Right lobe of liver (tissue), 6 donors: ENCODE data around the gene PTCRA. TPM values are rescaled to one million over a fixed set of nuclear protein-coding genes. Genes with fewer than 3 reads are reported as not detected.

ENCODE experiments used
- ATAC-seq, 4 donors: fragments of 200-7000 bp; cut with Tn5 transposase; one replicate each; pipeline ENCODE4 v1.9.1; 2020; ENCODE audit warnings: mild to moderate bottlenecking in 4 of 4, moderate library complexity in 4 of 4
- DNase-seq, 3 donors: peaks; one replicate each; pipeline ENCODE4 v3.0.0-alpha.2; 2020
- H3K27ac ChIP-seq, 3 donors: fragments of 200-600 bp; one replicate each; pipeline ENCODE4 v1.8.0; 2022
- H3K27me3 ChIP-seq, 2 donors: fragments of 200-600 bp; one replicate each; pipeline ENCODE4 v1.8.0; 2022
- H3K36me3 ChIP-seq, 4 donors: fragments of 200-600 bp; sonication (generic) in 1 of 4; one replicate each; pipeline versions ENCODE4 v1.5.1 to v1.8.0; 2017 to 2022; ENCODE audit warnings: control low read depth in 1 of 4
- H3K4me1 ChIP-seq, 4 donors: fragments of 200-600 bp; sonication (generic) in 1 of 4; one replicate each; pipeline versions ENCODE4 v1.5.1 to v1.8.0; 2017 to 2022; ENCODE audit warnings: control low read depth in 1 of 4
- H3K4me3 ChIP-seq, 3 donors: fragments of 200-600 bp; one replicate each; pipeline ENCODE4 v1.8.0; 2022
- H3K9me3 ChIP-seq, 4 donors: fragments of 200-600 bp; sonication (generic) in 1 of 4; one replicate each; pipeline versions ENCODE4 v1.5.1 to v1.8.0; 2017 to 2022; ENCODE audit warnings: control low read depth in 1 of 4
- POLR2A ChIP-seq: fragments of 450-650 bp; IDR thresholded peaks from one replicate; pipeline ENCODE4 v1.6.1; 2017; ENCODE audit warnings: antibody characterized with exemption, mild to moderate bottlenecking
- WGBS: methylation state at CpG from one replicate; pipeline ENCODE4 v1.1.6; 2018; ENCODE audit warnings: low coverage, low lambda C conversion rate; ENCODE audit not compliant: insufficient coverage; ENCODE audit errors: missing lambda C conversion rate; 5-methylcytosine and 5-hydroxymethylcytosine counted together
- intact Hi-C, 2 donors: fragments of 100-400 bp; cut with DNase I; formaldehyde crosslinking; loops; one replicate each; pipeline versions ENCODE4 v1.11.2 to v1.14.1; 2022
- total RNA-seq, 6 experiments: library from RNA; depleted of rRNA in 2 of 6; stranded (reverse); fragments of >200 nt in 2 of 6; fragmentation: NEBNext Ultra II Directional in 3 of 6; extraction: Animal tissue kit (Norgen Biotek cat#: 25700) in 3 of 6; gene quantifications; one replicate each; pipeline versions ENCODE4 v1.1.0 to v1.2.4, GENCODE V29; 2016 to 2023
- TF ChIP-seq, protein P1 (sequence below), 4 donors: fragments of 200-600 bp in 3 of 4; fragments of 450-650 bp in 1 of 4; IDR thresholded peaks; one replicate each; pipeline versions ENCODE4 v1.5.1 to v1.8.0; 2016 to 2022; ENCODE audit warnings: antibody characterized with exemption in 4 of 4, mild to moderate bottlenecking in 2 of 4
- donor health status: DM: no; HTN: yes; CAD: no.
- donor health status: DM: no; HTN: no; CAD: no.
- donor health status: DM: no; HTN: no; CAD: no.
- donor health status: DM: no; HTN: yes; CAD: no.
- donor health status: DM: no; HTN: yes; CAD: no.

PTCRA gene
- total RNA-seq, 6 experiments from 2014 or later = 0.31 to 0.46 (median 0.37) TPM; not detected in 3

DNA sequence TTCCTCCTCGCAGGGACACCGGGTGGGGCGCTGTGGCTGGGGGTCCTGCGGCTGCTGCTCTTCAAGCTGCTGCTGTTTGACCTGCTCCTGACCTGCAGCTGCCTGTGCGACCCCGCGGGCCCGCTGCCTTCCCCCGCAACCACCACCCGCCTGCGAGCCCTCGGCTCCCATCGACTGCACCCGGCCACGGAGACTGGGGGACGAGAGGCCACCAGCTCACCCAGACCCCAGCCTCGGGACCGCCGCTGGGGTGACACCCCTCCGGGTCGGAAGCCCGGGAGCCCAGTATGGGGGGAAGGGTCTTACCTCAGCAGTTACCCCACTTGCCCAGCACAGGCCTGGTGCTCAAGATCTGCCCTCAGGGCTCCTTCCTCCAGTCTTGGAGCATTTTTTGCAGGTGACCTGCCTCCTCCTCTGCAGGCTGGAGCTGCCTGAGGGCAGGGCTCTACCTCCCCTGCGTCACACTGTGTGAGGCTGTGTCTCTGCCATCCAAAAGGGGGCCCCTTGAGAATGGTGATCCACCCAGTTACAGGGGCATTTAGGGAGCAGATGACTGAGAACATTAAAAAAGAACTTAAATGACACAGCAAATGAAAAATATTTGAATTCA is 9.5 kb downstream of the PTCRA start:
- TF ChIP-seq, protein P1, sequence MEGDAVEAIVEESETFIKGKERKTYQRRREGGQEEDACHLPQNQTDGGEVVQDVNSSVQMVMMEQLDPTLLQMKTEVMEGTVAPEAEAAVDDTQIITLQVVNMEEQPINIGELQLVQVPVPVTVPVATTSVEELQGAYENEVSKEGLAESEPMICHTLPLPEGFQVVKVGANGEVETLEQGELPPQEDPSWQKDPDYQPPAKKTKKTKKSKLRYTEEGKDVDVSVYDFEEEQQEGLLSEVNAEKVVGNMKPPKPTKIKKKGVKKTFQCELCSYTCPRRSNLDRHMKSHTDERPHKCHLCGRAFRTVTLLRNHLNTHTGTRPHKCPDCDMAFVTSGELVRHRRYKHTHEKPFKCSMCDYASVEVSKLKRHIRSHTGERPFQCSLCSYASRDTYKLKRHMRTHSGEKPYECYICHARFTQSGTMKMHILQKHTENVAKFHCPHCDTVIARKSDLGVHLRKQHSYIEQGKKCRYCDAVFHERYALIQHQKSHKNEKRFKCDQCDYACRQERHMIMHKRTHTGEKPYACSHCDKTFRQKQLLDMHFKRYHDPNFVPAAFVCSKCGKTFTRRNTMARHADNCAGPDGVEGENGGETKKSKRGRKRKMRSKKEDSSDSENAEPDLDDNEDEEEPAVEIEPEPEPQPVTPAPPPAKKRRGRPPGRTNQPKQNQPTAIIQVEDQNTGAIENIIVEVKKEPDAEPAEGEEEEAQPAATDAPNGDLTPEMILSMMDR (IDR thresholded peaks at IDR 0.05) = no peak
- no peak for TF ChIP-seq POLR2A
- Histone ChIP-seq H3K4me3 (no peak overlapping the region), H3K27me3 (no peaks in the 10 kb centered on the region), H3K9me3 (no peaks in the 10 kb centered on the region), H3K27ac (no peak overlapping the region), H3K4me1 (peaks cover 0 to 3% (median 1%) of the 10 kb centered on the region in 4 donors), H3K36me3 (no peaks in the 10 kb centered on the region)
- no peak for DNase-seq
- intact Hi-C loops = loop anchor here in 1 of 2 donors (10.0 kb wide), 1 partner anchor 59 kb away; the partner anchor contains the start of gene PPP2R5D
- WGBS = no CpG with 5 or more reads among the region's 23 CpGs
- no peak for ATAC-seq

DNA sequence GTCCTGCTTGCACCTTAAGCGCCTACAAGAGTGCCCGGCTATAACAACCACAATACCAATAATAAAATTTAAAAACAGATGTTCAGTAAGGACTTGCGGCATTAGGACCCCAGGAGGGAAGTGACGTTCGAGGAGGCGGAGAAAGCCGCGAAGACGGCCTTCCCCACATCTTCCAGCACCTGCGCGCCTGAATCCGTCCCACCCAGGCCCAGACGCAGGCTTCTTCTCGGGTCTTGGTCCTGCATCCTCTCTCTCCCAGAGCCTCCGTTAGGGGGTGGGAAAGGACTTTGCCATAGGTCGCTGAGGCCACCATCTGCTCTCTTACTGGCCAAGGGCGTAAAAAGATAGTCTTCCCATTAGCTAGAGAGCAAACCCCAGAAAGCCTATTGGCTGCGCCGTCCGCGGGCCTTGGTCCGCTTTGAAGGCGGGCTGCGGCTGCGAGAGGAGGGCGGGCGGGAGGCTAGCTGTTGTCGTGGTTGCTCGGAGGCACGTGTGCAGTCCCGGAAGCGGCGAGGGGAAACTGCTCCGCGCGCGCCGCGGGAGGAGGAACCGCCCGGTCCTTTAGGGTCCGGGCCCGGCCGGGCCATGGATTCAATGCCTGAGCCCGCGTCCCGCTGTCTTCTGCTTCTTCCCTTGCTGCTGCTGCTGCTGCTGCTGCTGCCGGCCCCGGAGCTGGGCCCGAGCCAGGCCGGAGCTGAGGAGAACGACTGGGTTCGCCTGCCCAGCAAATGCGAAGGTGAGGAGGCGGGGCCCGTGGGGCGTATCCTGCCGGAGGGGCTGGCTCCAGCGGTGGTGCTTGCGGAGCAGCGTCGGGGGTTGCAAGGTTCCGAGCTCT is 13.3 kb downstream of the PTCRA start, which contains the start of gene CNPY3:
Gene CNPY3, plus strand, starts transcription at position 495 of the 835 bp plus-strand sequence. Its CDS starts 91 bp downstream, at position 586.
- under 1% methylated on average over 22 of the region's 63 CpGs for WGBS
- peak; percentile 61 for TF ChIP-seq POLR2A
- TF ChIP-seq, protein P1 (IDR thresholded peaks at IDR 0.05) = no peak
- Histone ChIP-seq H3K9me3 (no peaks in the 10 kb centered on the region), H3K36me3 (peaks cover 0 to 1% (median 0%) of the 10 kb centered on the region in 4 donors), H3K27me3 (no peaks in the 10 kb centered on the region), H3K4me1 (peaks cover 0 to 31% (median 9%) of the 10 kb centered on the region in 4 donors), H3K4me3 (peak within 1 kb of the TSS; percentile 72 to 81 (median 80)), H3K27ac (peak within 1 kb of the TSS; percentile 68 to 89 (median 88))
- DNase-seq = peak; percentile 95 to 98 (median 96)
- ATAC-seq = peak; percentile 91 to 95 (median 93)
- intact Hi-C loops = loop anchor here in 1 of 2 donors (10.0 kb wide), 1 partner anchor 56 kb away; the partner anchor contains the start of gene PPP2R5D

GRCh38 chr6:42929821-42930360 is 14.0 kb downstream of the PTCRA start:
- Histone ChIP-seq H3K4me1 (peaks cover 0 to 31% (median 9%) of the 10 kb centered on the region in 4 donors), H3K27me3 (no peaks in the 10 kb centered on the region), H3K4me3 (peak overlapping the region; percentile 72 to 81 (median 80)), H3K9me3 (no peaks in the 10 kb centered on the region), H3K27ac (peak overlapping the region; percentile 68 to 89 (median 88)), H3K36me3 (peaks cover 0 to 8% (median 0%) of the 10 kb centered on the region in 4 donors)
- TF ChIP-seq POLR2A = no peak
- TF ChIP-seq, protein P1 (IDR thresholded peaks at IDR 0.05) = no peak
- 3% methylated on average over 11 of the region's 16 CpGs for WGBS
- peak; percentile 4 to 19 (median 8) for ATAC-seq
- intact Hi-C loops = loop anchor here in 1 of 2 donors (10.0 kb wide), 1 partner anchor 55 kb away; the partner anchor contains the start of gene PPP2R5D
- no peak for DNase-seq

DNA sequence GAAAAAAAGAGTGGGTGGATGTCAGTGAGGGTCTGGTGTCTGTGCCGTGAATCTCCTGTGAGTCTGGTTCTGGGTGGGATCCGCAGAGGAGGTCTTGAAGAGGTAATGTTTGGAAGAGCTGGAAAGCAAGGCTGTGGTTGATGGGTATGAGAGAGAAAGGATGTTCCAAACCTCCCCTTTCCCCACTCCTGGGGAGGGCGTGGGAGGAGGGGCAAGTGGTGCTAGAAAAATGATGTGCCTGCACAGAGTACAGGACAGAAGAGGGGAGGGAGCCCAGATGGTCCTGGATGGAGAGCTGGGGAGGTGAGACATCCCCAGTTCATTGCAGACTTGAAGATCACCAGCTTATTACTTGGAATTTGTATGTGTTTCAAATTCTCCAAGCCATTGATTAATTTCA is 16.6 kb downstream of the PTCRA start:
- Histone ChIP-seq H3K36me3 (peaks cover 0 to 19% (median 0%) of the 10 kb centered on the region in 4 donors), H3K27me3 (no peaks in the 10 kb centered on the region), H3K4me1 (peaks cover 0 to 54% (median 17%) of the 10 kb centered on the region in 4 donors), H3K27ac (no peak overlapping the region), H3K9me3 (no peaks in the 10 kb centered on the region), H3K4me3 (no peak overlapping the region)
- intact Hi-C loops = no loop called here
- no peak for TF ChIP-seq POLR2A
- TF ChIP-seq, protein P1 (IDR thresholded peaks at IDR 0.05) = no peak
- DNase-seq = no peak
- ATAC-seq = no peak
- WGBS = 85% methylated on average over 3 of the region's 3 CpGs
